NCI-H526 treated with DMSO at 0.1 percent for 48 hours (cell line): ENCODE measurements around the gene METTL22.

Experiments used
- DNase-seq: peaks from one replicate; lab custom pipeline; 2025; lab: John Stamatoyannopoulos, UW

Gene METTL22

DNA sequence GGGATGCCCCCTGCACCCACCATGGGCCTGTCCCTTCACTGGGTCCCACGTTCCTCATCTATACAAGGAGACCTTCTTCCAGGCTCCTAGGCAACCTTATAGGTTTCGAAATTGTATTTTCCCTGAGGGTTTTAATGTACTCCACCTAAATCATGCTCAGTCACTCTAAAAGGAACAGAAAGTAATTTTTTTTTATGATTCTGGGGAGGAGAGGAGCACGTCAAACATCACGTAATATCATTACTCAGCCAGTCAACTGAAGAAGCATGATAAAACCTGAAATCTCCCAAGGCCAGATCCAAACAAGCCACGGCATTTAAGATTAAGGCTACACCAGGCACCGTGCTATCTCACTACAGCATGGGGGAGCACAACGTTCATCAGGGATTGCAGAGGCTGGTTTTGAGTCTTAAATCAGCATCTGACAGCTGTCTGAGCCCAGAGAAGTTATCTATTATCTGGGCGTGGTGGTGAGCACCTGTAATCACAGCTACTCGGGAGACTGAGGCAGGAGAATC lies 27.3 kb upstream of the METTL22 start:
- DNase-seq = no peak

DNA sequence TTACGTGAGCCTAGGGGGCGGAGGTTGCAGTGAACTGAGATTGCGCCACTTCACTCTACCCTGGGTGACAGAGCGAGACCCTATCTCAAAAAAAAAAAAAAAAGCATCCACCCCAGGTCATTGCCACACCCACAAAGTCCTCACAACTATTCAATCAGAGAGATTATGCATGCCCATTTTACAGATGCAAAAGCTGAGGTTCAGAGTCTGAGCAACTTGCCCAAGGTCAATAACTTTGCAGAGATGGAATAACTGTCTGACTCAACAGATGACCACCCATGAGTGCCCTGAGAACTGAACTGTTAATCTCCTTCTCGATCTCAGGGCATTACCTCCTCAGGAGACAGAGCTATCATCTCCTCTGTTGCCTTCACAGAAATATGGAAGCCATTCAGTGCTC lies 25.7 kb upstream of the METTL22 start:
- no peak for DNase-seq

DNA sequence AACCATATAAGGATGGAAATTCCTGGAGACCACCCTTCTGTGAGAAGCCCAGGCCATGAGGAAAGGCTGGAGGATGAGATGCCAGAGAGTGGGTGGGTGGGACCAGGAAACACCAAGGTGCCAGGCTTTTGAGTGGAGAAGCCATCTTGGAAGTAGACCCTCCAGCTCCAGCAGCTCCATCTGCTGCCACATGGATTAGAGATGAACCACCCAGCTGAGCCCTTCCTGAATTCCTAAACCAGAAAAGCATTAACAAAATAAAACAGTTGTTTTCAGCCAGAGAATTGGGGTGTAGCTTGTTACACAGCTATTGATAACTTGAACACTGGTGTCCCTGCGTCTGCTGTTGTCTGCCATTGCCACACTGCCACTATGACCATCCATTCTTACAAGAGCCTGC lies 24.9 kb upstream of the METTL22 start:
- DNase-seq = no peak

DNA sequence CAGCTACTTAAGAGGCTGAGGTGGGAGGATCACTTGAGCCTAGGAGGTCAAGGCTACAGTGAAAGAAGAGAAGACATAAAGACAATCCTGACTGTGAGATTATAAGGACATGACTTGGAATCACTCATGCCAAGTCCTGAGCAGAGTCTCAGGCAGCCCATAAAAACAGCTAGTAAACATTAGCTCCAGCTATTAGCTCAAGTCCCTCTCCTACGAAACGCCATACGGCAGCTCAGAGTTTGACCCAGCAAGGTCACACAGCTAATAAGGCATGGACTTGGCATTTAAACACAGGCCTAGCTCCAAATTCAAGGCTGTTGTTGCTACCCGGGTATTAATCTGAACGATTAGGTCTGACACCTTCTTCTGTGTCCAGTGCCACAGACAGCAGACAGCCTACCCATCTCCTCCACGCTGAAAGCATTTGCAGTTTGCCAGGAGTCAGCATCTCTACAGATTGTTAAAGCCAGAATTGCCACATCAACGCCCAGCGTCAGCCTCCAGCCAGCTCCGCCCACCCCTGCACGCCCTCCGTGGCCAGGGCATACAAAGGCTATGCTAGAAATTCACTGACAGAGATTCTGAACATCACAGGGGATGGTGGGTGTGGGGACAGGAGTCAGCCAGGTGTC lies 21.2 kb upstream of the METTL22 start:
- no peak for DNase-seq

DNA sequence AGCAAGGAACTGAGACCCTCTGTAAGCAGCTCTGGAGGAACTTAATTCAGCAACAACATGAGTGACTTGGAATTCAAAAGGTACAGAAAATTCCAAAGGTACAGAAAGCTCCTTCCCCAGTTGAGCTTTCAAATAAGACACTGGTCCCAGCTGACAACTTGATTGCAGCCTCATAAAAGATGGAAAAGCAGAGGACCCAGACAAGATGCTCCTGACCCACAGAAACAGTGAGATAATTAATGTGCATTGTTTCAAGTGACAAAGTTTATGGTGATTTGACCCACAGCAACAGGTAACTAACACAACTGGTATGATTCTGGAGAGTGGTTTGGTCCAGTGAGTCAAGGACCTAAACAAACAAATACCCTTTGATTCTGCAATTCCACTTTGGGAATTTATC lies 15.9 kb upstream of the METTL22 start:
- no peak for DNase-seq

- DNase-seq = no peak
Measured at GRCh38 chr16:8607214-8607613, 14.3 kb upstream of the METTL22 start.

DNA sequence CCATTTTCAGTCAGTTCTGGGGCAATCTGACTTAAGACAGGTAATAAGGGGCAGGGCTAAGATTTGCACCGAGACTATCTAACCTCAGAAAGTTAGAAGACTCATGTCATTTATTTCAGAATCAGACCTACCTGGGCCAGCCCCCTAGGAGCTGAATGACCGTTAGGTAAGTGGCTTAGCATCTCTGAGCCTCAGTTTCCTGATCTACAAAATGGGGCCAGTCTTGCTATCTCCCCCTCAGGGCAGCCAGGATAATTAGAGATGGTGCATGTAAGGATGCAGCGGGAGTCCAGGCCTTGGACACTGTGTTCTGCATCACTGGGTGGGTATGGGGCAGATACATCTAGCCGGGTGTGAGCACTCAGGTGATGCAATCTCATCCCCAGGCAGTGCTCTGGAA lies 10.4 kb upstream of the METTL22 start:
- no peak for DNase-seq

GRCh38 chr16:8611886-8612600 lies 9.5 kb upstream of the METTL22 start:
- DNase-seq = no peak

GRCh38 chr16:8614435-8615029 lies 7.0 kb upstream of the METTL22 start:
- DNase-seq = no peak

GRCh38 chr16:8619671-8620370 lies 1.7 kb upstream of the METTL22 start:
- no peak for DNase-seq

- DNase-seq = no peak
Measured at GRCh38 chr16:8620535-8620934, 963 bp upstream of the METTL22 start.

DNA sequence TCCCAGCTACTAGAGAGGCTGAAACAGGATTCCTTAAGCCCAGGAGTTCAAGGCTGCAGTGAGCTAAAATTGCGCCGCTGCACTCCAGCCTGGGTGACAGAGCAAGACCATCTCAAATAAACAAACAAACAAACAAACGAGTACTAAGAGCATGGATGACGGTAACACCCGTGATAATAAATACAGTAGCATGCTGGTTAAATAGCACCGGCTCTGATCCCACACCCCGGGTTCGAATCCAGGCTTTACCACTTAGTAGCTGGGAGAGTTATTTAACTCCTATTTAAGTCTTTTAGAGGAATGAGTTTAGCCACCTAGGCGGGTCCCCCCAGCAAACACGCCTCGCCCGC lies 301 bp upstream of the METTL22 start:
- DNase-seq = no peak

- no peak for DNase-seq
Measured at GRCh38 chr16:8622315-8622656, 788 bp downstream of the METTL22 start.

- DNase-seq = no peak
Measured at GRCh38 chr16:8623634-8624033, 2.1 kb downstream of the METTL22 start.

DNA sequence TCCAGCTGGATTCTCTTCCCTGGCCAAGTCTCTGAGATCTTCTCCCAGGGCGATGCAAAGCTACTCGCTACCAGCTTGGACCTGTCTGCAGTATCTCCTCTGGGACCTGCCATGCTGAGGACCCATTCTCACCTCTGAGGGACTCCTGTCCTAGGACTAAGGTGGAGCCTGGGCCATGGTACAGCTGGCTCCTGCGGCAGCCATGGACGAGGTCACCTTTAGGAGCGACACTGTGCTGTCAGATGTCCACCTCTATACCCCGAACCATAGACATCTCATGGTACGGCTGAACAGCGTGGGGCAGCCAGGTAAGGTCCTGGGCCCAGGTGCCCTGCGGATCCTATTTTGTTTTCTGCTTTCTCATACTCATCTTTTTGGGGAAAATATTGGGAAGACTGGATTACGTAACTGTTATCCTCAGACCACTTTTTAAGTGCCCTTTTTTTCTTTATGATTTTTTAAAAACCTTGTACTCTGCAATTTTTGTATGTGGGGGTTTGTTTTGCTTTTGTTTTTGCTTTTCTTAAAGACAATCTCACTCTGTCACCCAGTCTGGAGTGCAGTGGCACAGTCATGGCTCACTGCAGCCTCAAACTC lies 4.1 kb downstream of the METTL22 start:
- DNase-seq = no peak

DNA sequence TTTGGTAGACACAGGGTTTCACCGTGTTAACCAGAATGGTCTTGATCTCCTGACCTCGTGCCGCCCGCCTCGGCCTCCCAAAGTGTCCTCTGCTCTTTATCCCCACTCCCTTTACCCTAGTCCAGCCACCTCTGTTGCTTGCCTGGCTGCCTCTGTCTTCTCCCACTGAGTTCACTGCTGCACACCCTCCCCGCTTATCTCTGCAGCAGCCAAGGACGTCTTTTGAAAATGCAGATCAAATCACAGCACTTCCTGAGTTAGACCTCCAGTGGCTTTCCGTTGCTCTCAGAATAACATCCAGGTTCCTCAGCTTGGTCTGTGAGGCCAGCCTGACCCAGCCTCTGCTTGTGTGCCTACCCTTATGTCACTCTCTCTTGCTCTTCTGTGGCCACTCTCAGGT lies 5.4 kb downstream of the METTL22 start:
- no peak for DNase-seq

DNA sequence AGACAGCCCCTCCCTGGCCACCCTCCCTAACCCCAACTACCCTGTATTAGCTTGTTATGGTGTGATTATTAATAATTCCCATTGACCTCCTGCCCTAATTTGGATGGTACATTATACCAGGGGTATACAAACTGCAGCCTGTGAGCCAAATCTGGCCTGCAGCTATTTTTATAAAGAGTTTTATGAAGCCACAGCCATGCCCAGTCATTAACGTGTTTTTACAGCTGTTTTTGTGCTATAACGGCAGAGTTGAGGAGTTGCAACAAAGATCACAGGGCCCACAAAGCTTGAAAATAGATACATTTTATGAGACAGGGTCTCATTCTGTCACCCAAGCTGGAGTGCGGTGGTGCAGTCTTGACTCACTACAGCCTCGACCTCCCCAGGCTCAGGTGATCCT lies 6.0 kb downstream of the METTL22 start:
- DNase-seq = no peak

GRCh38 chr16:8628981-8629725 lies 7.7 kb downstream of the METTL22 start:
- no peak for DNase-seq

DNA sequence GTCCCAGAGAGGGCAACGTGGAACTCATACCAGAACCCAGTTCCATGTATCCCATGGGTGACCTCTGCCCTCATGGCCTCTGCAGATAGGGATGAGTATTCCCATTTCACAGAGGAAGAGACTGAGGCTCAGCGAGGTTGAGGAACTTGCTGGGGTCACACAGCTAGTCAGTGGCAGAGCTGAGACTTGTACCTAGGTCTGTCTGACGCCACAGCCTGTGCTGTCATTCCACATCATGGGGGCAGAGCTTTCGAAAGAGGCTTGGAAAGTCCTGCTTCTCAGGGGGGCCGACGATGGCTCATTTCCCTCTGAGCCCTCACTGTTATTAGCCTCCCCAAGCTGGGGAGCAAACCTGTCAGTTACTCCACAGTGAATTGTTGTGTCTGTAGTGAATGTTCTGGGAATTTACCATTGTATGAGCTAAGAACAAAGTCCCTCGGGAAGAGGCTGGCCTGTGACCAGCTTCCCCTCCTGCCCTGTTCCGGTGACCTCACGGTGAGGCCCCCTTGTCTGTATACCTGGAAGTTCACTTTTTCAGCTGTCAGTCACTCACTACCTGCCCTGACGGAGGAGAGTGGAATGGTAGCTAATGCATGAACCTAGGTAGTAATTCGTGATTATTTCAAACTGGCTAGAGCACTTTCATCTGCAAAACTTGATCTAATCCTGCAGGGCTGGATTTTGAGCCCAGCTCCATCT lies 8.9 kb downstream of the METTL22 start:
- no peak for DNase-seq

DNA sequence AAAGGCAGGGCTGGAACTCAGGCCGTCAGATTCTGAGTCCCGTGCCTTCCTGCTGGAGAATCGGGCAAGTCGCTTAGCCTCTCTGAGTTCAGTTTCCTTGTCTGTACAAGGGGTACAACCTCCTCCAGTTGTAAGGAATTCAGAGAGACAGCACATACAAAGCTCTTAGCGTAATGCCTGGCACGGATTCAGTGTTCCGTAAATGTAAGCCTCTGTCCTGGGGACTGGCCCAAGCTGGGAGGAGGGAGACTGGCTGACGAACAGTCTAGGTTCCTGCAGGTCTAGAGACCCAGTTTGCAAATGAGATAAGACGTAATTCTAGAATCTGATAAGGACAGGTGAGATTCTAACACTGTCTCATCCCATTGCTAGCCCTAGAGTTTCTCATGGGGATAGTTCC lies 9.9 kb downstream of the METTL22 start:
- DNase-seq = no peak

DNA sequence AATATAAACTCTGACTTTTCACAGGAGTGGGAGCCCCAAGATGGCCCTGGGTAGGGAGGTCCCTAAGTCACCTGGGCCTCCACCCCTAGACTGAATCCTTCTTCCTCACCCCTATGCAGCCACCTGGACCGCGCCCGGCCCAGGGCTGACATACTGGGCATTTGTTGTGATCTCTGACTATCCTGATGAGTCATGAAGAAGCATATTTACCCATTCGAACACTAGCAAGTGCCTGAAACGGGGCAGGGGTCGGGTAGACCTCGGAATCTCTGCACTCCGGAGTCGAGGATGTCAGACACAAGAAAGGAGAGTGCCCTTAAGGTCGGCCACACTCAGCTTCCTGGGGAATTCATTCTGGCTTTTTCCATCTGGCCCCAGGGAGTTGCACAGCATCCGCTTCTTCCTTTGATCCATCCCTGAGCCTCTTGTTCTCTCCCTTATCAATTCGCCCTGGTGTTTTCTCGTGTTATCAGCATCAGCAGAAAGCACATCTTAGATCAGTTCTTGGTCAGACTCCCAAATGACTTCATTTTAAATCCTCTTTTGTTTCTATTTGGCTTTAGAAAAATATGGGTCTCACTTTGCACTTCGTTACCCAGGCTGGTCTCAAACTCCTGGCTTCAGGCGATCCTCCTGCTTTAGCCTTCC lies 10.4 kb downstream of the METTL22 start:
- no peak for DNase-seq
